GM23338 (cell line): Measurements from ENCODE around the gene CETP.

ENCODE experiments used
- CTCF ChIP-seq, 2 experiments: fragments of 200-600 bp in 1 of 2; sonication (generic) in 1 of 2; conservative IDR thresholded peaks; 2 replicates each; pipeline versions ENCODE4 v1.5.1 to v1.6.1; 2016 to 2017; ENCODE audit warnings: antibody characterized with exemption in 2 of 2, low read depth in 2 of 2, mild to moderate bottlenecking in 2 of 2, moderate library complexity in 1 of 2
- EZH2 ChIP-seq: fragments of 200-600 bp; sonication (generic); IDR thresholded peaks from one replicate; pipeline ENCODE4 v1.8.0; 2017; ENCODE audit warnings: antibody characterized with exemption, mild to moderate bottlenecking, low read depth; ENCODE audit not compliant: unreplicated experiment
- EZH2phosphoT487 ChIP-seq: fragments of 200-600 bp; sonication (generic); IDR thresholded peaks from one replicate; pipeline ENCODE4 v1.8.1; 2018; ENCODE audit warnings: antibody characterized with exemption; ENCODE audit not compliant: unreplicated experiment
- POLR2AphosphoS5 ChIP-seq: IDR thresholded peaks from 2 replicates; pipeline ENCODE4 v1.6.1; 2016; ENCODE audit warnings: antibody characterized with exemption, low read depth
- REST ChIP-seq: IDR thresholded peaks from one replicate; pipeline ENCODE4 v1.6.1; 2018; ENCODE audit warnings: antibody characterized with exemption; ENCODE audit not compliant: unreplicated experiment

GRCh38 chr16:56929639-56930038 lies 32.1 kb upstream of the CETP start:
- TF ChIP-seq CTCF (conservative IDR thresholded peaks at IDR 0.05; ENCODE audit: low read depth in 2 of 2) (no peak), POLR2AphosphoS5 (no peak), EZH2 (no peak), REST (no peak), EZH2phosphoT487 (no peak)
